ENCODE results near the gene EPB41. TPM values are rescaled to one million over a fixed set of nuclear protein-coding genes. Genes with fewer than 3 reads are reported as not detected.
A peak's percentile ranks its signal among the peaks of the same experiment; 100 is the strongest.
"Not testable (repeated sequence)": the region's sequence is repeated elsewhere in the genome, so short reads cannot be mapped to it uniquely, and the experiment has no call there.

The EPB41 gene
- total RNA-seq, 1 donor from 2014 or later = 82.9 TPM

- Mint-ChIP-seq H3K27me3 (no peaks in the 10 kb centered on the region), H3K4me3 (no peak overlapping the region), H3K36me3 (no peaks in the 10 kb centered on the region)
Observed at GRCh38 chr1:28956038-28956464, 41.7 kb downstream of the EPB41 start.

GRCh38 chr1:28962114-28962831 is 47.9 kb downstream of the EPB41 start:
- not testable (repeated sequence) for H3K36me3 Mint-ChIP-seq; H3K27me3 Mint-ChIP-seq; DNase-seq (ENCODE audit: extremely low spot score, unreplicated experiment); H3K27ac Mint-ChIP-seq; H3K4me3 Mint-ChIP-seq; H3K9me3 Mint-ChIP-seq
- peaks cover 19% of the 10 kb centered on the region for H3K4me1 Mint-ChIP-seq (ENCODE audit: unreplicated experiment)

More at GRCh38 chr1:28956038-28956464, 41.7 kb downstream of the EPB41 start:
- Mint-ChIP-seq H3K9me3 (no peaks in the 10 kb centered on the region), H3K4me1 (ENCODE audit: unreplicated experiment) (peaks cover 4% of the 10 kb centered on the region), H3K27ac (no peak overlapping the region)
- DNase-seq (ENCODE audit: extremely low spot score, unreplicated experiment) = no peak
- no peak for TF ChIP-seq CTCF (conservative IDR thresholded peaks at IDR 0.05)

GRCh38 chr1:28965271-28965870 is 51.0 kb downstream of the EPB41 start:
- peaks cover 3% of the 10 kb centered on the region for H3K36me3 Mint-ChIP-seq
- no peaks in the 10 kb centered on the region for H3K9me3 Mint-ChIP-seq
- H3K4me3 Mint-ChIP-seq = no peak overlapping the region
- no peak overlapping the region for H3K27ac Mint-ChIP-seq
- H3K4me1 Mint-ChIP-seq (ENCODE audit: unreplicated experiment) = peaks cover 19% of the 10 kb centered on the region
- DNase-seq (ENCODE audit: extremely low spot score, unreplicated experiment) = no peak
- no peaks in the 10 kb centered on the region for H3K27me3 Mint-ChIP-seq
- TF ChIP-seq CTCF (conservative IDR thresholded peaks at IDR 0.05) = no peak

- H3K36me3 Mint-ChIP-seq = peaks cover 3% of the 10 kb centered on the region
- no peak overlapping the region for H3K27ac Mint-ChIP-seq
- no peak for DNase-seq (ENCODE audit: extremely low spot score, unreplicated experiment)
- H3K4me3 Mint-ChIP-seq = no peak overlapping the region
- no peaks in the 10 kb centered on the region for H3K27me3 Mint-ChIP-seq
- H3K4me1 Mint-ChIP-seq (ENCODE audit: unreplicated experiment) = peaks cover 19% of the 10 kb centered on the region
- no peaks in the 10 kb centered on the region for H3K9me3 Mint-ChIP-seq
- no peak for TF ChIP-seq CTCF (conservative IDR thresholded peaks at IDR 0.05)
Observed at GRCh38 chr1:28966617-28967016, 52.2 kb downstream of the EPB41 start.

GRCh38 chr1:28971980-28972771 is 57.8 kb downstream of the EPB41 start:
- Mint-ChIP-seq H3K27me3 (no peaks in the 10 kb centered on the region), H3K4me3 (peak overlapping the region; percentile 60), H3K9me3 (no peaks in the 10 kb centered on the region), H3K4me1 (ENCODE audit: unreplicated experiment) (peaks cover 23% of the 10 kb centered on the region), H3K27ac (peak overlapping the region; percentile 82), H3K36me3 (peaks cover 5% of the 10 kb centered on the region)
- TF ChIP-seq CTCF (conservative IDR thresholded peaks at IDR 0.05) = no peak
- DNase-seq (ENCODE audit: extremely low spot score, unreplicated experiment) = no peak
